ENCODE data around the gene SNX9.
"Not testable (repeated sequence)": the region's sequence is repeated elsewhere in the genome, so short reads cannot be mapped to it uniquely, and the experiment has no call there.

Gene SNX9

GRCh38 chr6:157832250-157832967 lies 9.4 kb downstream of the SNX9 start:
- DNase-seq, result no peak

GRCh38 chr6:157834549-157834948 lies 11.5 kb downstream of the SNX9 start:
- no peak for DNase-seq

DNA sequence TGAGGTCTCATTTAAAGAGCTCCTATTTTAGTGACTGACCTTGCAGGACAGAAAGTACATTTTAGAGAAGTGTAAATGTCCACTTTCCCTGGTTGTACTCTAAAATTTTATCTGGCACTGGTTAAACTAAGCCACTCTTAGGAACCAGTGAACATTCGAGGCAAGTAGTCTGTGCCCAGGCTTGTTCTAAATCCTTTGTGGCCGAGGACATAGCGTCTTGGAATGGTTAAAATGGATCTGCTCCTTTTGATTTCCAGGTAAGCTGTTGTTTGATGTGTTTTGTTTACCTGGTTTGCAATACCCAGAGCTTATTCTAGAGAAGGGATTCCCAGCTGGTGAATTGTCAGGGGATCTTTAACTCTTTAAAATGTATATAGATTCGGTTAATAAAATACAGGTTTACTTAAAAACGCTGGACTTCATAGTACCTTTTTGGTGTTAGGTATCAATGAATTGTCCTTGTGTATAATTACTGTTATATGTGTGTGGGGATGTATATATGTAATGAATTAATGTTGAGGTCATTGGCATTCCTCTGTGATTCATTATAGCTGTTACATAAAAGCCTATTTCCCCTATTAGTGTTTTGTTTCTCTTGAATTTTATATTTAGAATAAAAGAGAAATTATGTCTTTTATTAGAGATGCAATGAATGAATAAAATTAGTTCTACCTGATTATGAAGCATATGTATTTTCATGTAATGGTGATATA lies 15.8 kb downstream of the SNX9 start:
- DNase-seq, result no peak

GRCh38 chr6:157839606-157840005 lies 16.6 kb downstream of the SNX9 start:
- DNase-seq, result no peak

- no peak for DNase-seq
Measured at GRCh38 chr6:157840261-157840660, 17.2 kb downstream of the SNX9 start.

- no peak for DNase-seq
Measured at GRCh38 chr6:157840776-157841175, 17.7 kb downstream of the SNX9 start.

GRCh38 chr6:157841211-157841840 lies 18.3 kb downstream of the SNX9 start:
- no peak for DNase-seq

- no peak for DNase-seq
Measured at GRCh38 chr6:157842212-157842611, 19.2 kb downstream of the SNX9 start.

DNA sequence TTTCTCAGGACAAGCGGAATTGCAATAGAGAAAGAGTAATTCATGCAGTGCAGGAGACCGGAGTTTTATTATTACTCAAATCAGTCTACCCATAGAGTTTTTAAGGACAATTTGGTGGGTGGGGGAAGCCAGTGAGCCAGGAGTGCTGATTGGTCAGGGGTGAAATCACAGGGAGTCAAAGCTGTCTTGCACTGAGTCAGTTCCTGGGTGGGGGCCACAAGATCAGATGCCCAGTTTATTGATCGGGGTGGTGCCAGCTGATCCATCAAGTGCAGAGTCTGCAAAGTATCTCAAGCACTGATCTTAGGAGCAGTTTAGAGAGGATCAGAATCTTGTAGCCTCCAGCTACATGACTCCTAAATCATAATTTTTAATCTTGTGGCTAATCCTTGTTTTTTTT lies 21.1 kb downstream of the SNX9 start:
- not testable (repeated sequence) for DNase-seq

DNA sequence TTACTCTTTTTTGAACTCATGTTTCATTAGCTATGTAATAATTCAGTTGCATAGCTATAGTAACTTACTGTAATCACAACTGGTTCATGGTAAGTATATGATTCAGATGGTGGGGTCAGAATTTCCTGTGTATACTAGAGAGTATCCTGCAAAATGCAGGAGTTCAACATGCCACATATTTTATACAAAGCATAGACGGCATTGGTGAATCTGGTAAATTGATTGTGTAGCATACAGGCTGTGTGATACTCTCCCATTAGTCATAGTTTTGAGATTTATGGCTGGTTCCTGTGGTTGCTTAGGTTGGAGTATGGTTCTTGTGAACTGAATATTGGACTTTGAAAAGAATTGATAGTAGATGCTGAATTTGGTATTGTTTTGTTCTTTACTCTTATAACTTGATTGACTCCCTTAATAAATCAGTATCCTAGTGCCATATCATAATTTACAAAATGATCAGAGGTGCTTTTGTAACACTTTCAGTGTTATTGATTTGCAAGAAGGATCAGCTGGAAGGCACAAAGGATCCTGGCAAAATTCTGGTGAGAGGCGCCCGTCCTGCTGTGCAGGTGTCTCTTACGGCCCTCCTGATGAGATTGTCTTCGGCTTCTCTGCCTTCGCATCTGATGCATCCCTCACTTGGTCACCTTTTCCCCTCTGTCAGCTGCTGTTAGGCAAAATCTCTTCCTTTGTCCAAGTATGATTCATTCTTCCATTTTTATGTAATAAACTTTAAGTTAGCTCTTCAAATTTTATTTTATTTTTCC lies 22.6 kb downstream of the SNX9 start:
- DNase-seq, result no peak

DNA sequence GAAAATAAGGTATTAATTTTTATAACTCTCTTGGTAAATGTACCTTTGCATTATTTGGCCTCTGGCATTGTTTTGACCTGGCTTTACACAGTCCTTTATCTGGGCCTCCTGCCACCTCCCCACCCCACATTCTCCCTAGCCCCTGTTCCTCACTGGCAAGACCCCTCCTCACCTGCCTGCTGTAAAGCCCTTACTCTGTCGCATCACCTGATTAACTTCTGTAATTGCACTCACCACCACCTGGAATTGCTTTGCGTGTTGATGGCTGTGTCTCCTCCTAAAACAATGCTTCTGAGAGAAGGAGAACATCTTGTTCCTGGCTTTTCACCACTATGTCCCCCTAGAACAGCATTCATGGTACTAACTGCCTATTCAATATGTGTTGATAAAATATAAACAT lies 24.8 kb downstream of the SNX9 start:
- no peak for DNase-seq

DNA sequence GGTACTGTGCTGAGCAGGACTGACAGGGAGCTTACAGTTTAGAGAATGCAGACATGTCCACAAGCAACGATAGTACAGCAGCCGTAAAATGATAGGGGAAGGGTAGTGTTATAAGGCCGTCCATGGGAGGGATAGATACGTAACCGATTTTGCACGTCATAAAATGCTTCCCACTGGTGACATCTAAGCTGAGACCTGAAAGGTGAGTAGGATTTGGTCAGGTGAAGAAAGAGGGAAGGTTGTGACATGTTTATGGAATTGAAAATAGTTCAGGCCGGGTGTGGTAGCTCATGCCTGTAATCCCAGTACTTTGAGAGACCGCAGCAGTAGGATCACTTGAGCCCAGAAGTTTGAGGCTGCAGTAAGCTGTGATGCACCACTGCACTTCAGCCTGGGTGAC lies 25.6 kb downstream of the SNX9 start:
- DNase-seq, result no peak

DNA sequence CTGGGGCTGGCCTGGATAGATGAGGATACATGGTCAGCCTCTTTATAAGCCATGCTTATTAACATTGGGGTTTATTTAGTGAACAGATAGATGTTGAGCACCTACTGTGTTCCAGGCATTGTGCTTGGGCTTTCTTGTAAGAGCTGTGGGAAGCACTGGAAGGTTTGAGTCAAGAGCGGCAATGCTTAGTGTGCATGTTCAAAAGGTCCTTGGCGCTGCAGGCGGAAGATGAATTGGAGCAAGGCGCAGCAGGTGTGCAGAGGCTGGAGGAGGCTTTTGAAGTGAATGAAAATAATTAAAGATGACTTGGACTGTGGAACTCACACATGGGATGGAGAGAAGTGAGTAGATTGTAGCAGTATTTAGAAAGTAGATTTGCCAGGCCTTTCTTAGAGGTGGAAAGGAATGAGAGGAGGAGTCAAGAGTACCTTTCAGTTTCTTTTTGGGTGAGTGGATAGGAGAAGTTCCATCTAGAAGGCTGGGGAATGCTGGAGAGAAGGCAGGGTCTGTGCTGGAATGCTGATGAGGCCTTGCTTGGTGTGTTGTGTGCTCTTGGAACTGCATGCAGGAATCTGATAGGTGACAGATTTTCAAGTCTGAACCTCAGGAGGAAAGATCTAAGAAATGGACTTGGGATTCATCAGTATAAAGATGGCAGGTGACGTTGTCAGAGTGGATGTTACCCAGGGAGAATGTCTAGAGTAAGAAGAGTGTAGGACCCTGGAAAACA lies 26.4 kb downstream of the SNX9 start:
- DNase-seq, result no peak

GRCh38 chr6:157850030-157850429 lies 27.0 kb downstream of the SNX9 start:
- no peak for DNase-seq

GRCh38 chr6:157853018-157853805 lies 30.2 kb downstream of the SNX9 start:
- no peak for DNase-seq

GRCh38 chr6:157853902-157854502 lies 31.0 kb downstream of the SNX9 start:
- no peak for DNase-seq

GRCh38 chr6:157855325-157855724 lies 32.3 kb downstream of the SNX9 start:
- no peak for DNase-seq

DNA sequence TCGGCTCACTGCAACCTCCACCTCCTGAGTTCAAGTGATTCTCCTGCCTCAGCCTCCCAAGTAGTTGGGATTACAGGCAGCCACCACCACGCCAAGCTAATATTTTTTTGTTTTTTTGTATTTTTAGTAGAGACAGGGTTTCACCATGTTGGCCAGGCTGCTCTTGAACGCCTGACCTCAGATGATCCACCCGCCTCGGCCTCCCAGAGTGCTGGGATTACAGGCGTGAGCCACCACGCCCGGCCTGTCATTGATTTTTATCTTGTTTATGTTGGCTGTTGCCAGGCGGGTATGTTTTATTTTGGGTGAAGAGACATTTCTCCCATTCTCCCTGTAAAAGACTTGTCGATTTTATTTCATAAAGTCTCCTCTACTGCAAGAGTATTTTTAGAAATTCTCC lies 32.8 kb downstream of the SNX9 start:
- not testable (repeated sequence) for DNase-seq

- not testable (repeated sequence) for DNase-seq
Measured at GRCh38 chr6:157858664-157859063, 35.6 kb downstream of the SNX9 start.

- DNase-seq, result no peak
Measured at GRCh38 chr6:157859775-157860504, 36.9 kb downstream of the SNX9 start.

Measured in NCI-H510A (cell line).